ENCODE results near the gene CSTPP1. TPM values are rescaled to one million over a fixed set of nuclear protein-coding genes. Genes with fewer than 3 reads are reported as not detected.
"Not testable (repeated sequence)": the region's sequence is repeated elsewhere in the genome, so short reads cannot be mapped to it uniquely, and the experiment has no call there.

CSTPP1 gene
- polyA plus RNA-seq, 3 donors = 57.7 to 64.3 (median 61.7) TPM

GRCh38 chr11:47192111-47192510 is 255.6 kb downstream of the CSTPP1 start:
- no peak for DNase-seq

- not testable (repeated sequence) for DNase-seq
Observed at GRCh38 chr11:47198161-47198560, 261.6 kb downstream of the CSTPP1 start.

- no peak for DNase-seq
Observed at GRCh38 chr11:47201015-47201414, 264.5 kb downstream of the CSTPP1 start.

GRCh38 chr11:47202576-47202975 is 266.0 kb downstream of the CSTPP1 start:
- DNase-seq = no peak

- DNase-seq = no peak
Observed at GRCh38 chr11:47204637-47204989, 268.1 kb downstream of the CSTPP1 start.

- not testable (repeated sequence) for DNase-seq
Observed at GRCh38 chr11:47206577-47206976, 270.0 kb downstream of the CSTPP1 start.

GRCh38 chr11:47207459-47207858 is 270.9 kb downstream of the CSTPP1 start:
- no peak for DNase-seq

GRCh38 chr11:47208008-47208552 is 271.5 kb downstream of the CSTPP1 start:
- not testable (repeated sequence) for DNase-seq

GRCh38 chr11:47208628-47209027 is 272.1 kb downstream of the CSTPP1 start:
- no peak for DNase-seq

Other genes starting within 250 kb of the CSTPP1 start
- gene ARHGAP1, start 236.1 kb upstream of the CSTPP1 start, polyA plus RNA-seq (ENCODE audit: insufficient read length in 3 of 3) = 10 to 100 TPM; 54.1 to 69.0 (median 61.0) TPM
- 10 to 100 TPM; 10.3 to 15.0 (median 12.5) TPM for gene ZNF408, start 235.7 kb upstream of the CSTPP1 start, polyA plus RNA-seq (ENCODE audit: insufficient read length in 3 of 3)
- under 1 TPM; 0.13 to 0.62 (median 0.60) TPM for gene F2, start 217.5 kb upstream of the CSTPP1 start, polyA plus RNA-seq (ENCODE audit: insufficient read length in 3 of 3)
- gene CKAP5, start 90.5 kb upstream of the CSTPP1 start, polyA plus RNA-seq (ENCODE audit: insufficient read length in 3 of 3) = 100 to 1,000 TPM in 1 of 3 donors, 10 to 100 TPM in 2; 90.8 to 104 (median 93.8) TPM
- 10 to 100 TPM; 28.3 to 34.6 (median 31.5) TPM for gene LRP4, start 18.2 kb upstream of the CSTPP1 start, polyA plus RNA-seq (ENCODE audit: insufficient read length in 3 of 3)
- 10 to 100 TPM; 83.2 to 96.1 (median 92.3) TPM for gene ARFGAP2, start 240.1 kb downstream of the CSTPP1 start, polyA plus RNA-seq (ENCODE audit: insufficient read length in 3 of 3)
- gene PACSIN3, start 249.7 kb downstream of the CSTPP1 start, polyA plus RNA-seq (ENCODE audit: insufficient read length in 3 of 3) = 10 to 100 TPM; 36.9 to 44.9 (median 44.6) TPM